Ovary (tissue), 3 donors: ENCODE results near the gene LRRC63.

Source experiments
- POLR2A ChIP-seq: fragments of 450-650 bp; IDR thresholded peaks from one replicate; pipeline ENCODE4 v1.6.1; 2017; ENCODE audit warnings: antibody characterized with exemption, mild to moderate bottlenecking, moderate library complexity
- TF ChIP-seq, protein P1 (sequence below), 3 donors: fragments of 450-650 bp in 2 of 3; fragments of 200-600 bp in 1 of 3; IDR thresholded peaks; one replicate each; pipeline versions ENCODE4 v1.5.1 to v1.8.0; 2016 to 2022; ENCODE audit warnings: antibody characterized with exemption in 3 of 3, mild to moderate bottlenecking in 1 of 3
- donor health status: DM: no; HTN: no; CAD: no.

DNA sequence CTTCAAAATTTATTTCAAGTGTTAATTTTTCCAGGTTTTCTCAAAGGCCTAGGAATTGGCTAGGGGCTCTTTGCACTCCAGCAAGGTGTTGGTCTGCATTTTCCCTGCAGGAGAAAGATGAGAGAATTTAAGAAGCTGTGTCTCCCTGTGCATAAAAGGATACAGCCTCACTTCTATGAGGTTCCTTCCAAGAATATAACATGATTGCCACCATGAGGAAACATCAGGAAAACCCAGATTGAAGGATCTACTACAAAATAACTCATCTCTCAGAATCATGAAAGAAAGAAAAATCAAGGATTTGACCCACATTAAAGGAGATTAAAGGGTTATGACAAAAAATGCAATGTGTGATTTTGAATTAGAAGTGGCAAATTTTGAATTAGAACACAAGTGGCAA lies 105.4 kb downstream of the LRRC63 start:
- TF ChIP-seq, protein P1, sequence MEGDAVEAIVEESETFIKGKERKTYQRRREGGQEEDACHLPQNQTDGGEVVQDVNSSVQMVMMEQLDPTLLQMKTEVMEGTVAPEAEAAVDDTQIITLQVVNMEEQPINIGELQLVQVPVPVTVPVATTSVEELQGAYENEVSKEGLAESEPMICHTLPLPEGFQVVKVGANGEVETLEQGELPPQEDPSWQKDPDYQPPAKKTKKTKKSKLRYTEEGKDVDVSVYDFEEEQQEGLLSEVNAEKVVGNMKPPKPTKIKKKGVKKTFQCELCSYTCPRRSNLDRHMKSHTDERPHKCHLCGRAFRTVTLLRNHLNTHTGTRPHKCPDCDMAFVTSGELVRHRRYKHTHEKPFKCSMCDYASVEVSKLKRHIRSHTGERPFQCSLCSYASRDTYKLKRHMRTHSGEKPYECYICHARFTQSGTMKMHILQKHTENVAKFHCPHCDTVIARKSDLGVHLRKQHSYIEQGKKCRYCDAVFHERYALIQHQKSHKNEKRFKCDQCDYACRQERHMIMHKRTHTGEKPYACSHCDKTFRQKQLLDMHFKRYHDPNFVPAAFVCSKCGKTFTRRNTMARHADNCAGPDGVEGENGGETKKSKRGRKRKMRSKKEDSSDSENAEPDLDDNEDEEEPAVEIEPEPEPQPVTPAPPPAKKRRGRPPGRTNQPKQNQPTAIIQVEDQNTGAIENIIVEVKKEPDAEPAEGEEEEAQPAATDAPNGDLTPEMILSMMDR (IDR thresholded peaks at IDR 0.05) = no peak
- no peak for TF ChIP-seq POLR2A
